ENCODE measurements around the gene PIH1D2.
"Not testable (repeated sequence)": the region's sequence is repeated elsewhere in the genome, so short reads cannot be mapped to it uniquely, and the experiment has no call there.

GRCh38 chr11:112095302-112095701 lies 21.5 kb upstream of the PIH1D2 start:
- TF ChIP-seq POLR2A (IDR thresholded peaks at IDR 0.05; ENCODE audit: low read length); CTCF (IDR thresholded peaks at IDR 0.05); JUN (IDR thresholded peaks at IDR 0.05); REST (IDR thresholded peaks at IDR 0.05); ESRRA (IDR thresholded peaks at IDR 0.05; ENCODE audit: borderline replicate concordance, low read length); MAX (IDR thresholded peaks at IDR 0.05); SMC3 (IDR thresholded peaks at IDR 0.05); POLR2AphosphoS2 (conservative IDR thresholded peaks at IDR 0.05; ENCODE audit: low read length); HMGXB4 (CRISPR knock-in tag; IDR thresholded peaks at IDR 0.05; ENCODE audit: borderline replicate concordance); ELK1 (IDR thresholded peaks at IDR 0.05; ENCODE audit: low read depth, low read length); CBX8 (IDR thresholded peaks at IDR 0.05); CHD2 (IDR thresholded peaks at IDR 0.05; ENCODE audit: low read length, partially characterized antibody); MAZ (IDR thresholded peaks at IDR 0.05; ENCODE audit: borderline replicate concordance, low read depth, low read length): not testable (repeated sequence)

Data from A549 (cell line).